Cardiac septum (tissue), 1 donor: Measurements from ENCODE around the gene SUSD5. TPM values are rescaled to one million over a fixed set of nuclear protein-coding genes. Genes with fewer than 3 reads are reported as not detected.

Experiments used
- total RNA-seq: library from RNA; stranded (reverse); fragmentation: NEBNext Ultra II Directional; extraction: Animal tissue kit (Norgen Biotek cat#: 25700); gene quantifications from one replicate; pipeline ENCODE4 v1.2.1, GENCODE V29; 2021
- donor health status: DM: no; HTN: no; CAD: no.

The SUSD5 gene
- total RNA-seq, 1 donor from 2014 or later: 0.78 TPM

Other genes with a start within 250 kb of the SUSD5 start
- 20.5 TPM for gene GLB1, start 121.7 kb downstream of the SUSD5 start, total RNA-seq
- 5.4 TPM for gene TMPPE, start 121.7 kb downstream of the SUSD5 start, total RNA-seq
- 91.7 TPM for gene CRTAP, start 104.8 kb downstream of the SUSD5 start, total RNA-seq
- gene FBXL2, start 58.6 kb upstream of the SUSD5 start, total RNA-seq: 3.6 TPM
- 46.9 TPM for gene UBP1, start 221.6 kb upstream of the SUSD5 start, total RNA-seq